ENCODE data around the gene PEX7.
"Not testable (repeated sequence)": the region's sequence is repeated elsewhere in the genome, so short reads cannot be mapped to it uniquely, and the experiment has no call there.

The PEX7 gene

DNA sequence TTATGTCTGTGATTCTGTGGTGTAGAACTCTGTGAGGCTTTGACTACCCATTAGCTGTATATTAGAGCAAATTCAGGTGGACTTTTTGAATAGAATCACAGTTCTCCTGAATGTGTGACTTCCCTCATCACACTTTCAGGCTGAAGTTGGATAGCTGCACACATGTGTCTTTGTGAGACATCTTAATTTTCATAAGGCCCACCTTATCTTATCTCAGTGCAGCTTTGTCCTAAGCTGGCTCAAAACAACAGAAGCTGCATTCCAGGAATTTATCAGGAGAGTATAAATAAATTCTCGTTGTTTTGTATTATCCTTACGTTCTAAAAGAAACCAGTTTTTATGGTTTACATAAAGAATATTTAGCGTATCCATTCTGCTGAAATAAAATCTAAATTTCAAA is 73.5 kb downstream of the PEX7 start:
- DNase-seq (ENCODE audit: low read depth in 2 of 2): no peak

DNA sequence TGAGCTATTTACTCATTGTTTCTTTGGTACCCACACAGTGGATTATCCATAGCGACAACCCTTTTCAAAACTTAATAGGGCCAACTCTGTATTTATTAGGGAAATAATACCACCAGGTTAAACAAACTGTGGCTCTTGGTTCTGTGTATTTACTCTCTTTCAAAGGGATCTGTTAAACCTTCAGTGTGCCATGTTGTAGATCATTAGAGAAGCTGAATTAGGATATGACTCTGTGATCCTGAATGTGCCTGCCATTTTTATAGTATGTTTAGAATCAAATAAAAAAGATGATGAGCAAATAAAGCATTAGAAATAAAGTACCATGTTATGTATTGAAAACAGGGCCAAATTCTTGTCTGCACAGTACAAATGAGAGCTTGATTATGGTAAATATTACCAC is 74.7 kb downstream of the PEX7 start:
- no peak for DNase-seq (ENCODE audit: low read depth in 2 of 2)

- no peak for DNase-seq (ENCODE audit: low read depth in 2 of 2)
Observed at GRCh38 chr6:136901212-136901784, 78.9 kb downstream of the PEX7 start.

DNA sequence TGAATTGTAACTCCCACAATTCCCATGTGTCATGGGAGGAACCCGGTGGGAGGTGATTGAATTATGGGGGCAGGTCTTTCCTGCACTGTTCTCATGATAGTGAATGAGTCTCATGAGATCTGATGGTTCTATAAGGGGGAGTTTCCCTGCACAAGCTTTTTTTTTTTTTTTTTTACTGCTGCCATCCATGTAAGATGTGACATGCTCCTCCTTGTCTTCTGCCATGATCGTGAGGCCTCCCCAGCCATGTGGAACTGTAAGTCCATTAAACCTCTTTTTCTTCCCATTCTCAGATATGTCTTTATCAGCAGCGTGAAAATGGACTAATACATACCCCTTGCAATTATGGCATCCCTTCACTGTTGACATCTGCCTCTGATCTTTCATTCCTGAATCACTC is 82.1 kb downstream of the PEX7 start:
- DNase-seq (ENCODE audit: low read depth in 2 of 2): not testable (repeated sequence)

GRCh38 chr6:136914947-136915346 is 92.6 kb downstream of the PEX7 start:
- no peak for DNase-seq (ENCODE audit: low read depth in 2 of 2)

DNA sequence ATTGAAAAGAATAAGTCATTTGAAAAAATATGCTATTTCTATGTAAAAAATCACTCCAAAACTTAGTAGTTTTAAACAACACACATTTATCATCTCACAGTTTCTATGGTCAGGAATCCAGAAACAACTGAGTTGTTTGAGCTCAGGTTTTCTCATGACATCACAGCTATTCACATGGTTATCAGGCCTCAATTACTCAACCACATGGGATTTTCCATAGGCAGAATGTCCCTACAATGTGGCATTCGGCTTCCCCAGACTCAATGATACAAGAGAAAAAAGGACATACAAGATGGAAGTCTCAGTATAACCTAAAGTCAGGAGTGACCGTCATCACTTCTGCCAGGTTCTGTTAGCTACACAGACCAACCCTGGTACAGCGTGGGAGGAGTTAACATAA is 96.3 kb downstream of the PEX7 start:
- no peak for DNase-seq (ENCODE audit: low read depth in 2 of 2)

GRCh38 chr6:136920216-136920615 is 97.8 kb downstream of the PEX7 start:
- DNase-seq (ENCODE audit: low read depth in 2 of 2): no peak

DNA sequence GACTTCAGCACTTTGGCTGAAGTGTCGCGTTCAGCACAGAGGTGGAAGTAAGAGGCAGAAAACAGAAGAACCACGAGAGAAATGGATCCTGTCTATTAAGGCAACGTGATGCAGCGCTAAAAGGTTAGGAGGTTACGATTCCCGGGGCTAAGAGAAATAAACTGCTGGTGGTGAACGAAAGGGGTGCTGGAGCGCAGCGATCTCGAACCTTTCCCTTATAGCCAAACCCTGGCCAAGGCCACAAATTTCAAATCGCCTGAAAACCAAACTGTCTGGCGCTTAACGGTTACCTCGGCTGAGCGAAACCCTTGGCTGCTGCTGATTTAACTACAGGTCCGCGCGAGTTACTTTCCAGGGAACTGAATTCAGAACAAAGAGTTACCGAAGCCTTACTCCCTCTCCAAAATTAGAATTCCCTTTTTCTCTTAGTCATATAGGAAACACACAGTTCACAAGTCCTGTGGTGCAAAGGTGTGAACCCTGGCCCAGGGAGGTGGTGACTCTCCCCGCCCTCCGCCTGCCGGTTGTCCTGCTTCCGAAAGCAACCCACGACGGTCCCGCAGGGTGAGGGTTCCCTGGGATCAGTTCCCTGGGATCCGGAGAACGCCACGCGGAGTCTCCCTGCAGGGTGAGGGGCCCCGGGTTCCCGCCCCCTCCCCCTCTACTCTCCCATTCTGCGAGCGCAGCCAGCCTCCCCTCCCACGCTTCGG is 98.4 kb downstream of the PEX7 start:
- no peak for DNase-seq (ENCODE audit: low read depth in 2 of 2)

GRCh38 chr6:136921381-136921935 is 99.1 kb downstream of the PEX7 start:
- DNase-seq (ENCODE audit: low read depth in 2 of 2): no peak

DNA sequence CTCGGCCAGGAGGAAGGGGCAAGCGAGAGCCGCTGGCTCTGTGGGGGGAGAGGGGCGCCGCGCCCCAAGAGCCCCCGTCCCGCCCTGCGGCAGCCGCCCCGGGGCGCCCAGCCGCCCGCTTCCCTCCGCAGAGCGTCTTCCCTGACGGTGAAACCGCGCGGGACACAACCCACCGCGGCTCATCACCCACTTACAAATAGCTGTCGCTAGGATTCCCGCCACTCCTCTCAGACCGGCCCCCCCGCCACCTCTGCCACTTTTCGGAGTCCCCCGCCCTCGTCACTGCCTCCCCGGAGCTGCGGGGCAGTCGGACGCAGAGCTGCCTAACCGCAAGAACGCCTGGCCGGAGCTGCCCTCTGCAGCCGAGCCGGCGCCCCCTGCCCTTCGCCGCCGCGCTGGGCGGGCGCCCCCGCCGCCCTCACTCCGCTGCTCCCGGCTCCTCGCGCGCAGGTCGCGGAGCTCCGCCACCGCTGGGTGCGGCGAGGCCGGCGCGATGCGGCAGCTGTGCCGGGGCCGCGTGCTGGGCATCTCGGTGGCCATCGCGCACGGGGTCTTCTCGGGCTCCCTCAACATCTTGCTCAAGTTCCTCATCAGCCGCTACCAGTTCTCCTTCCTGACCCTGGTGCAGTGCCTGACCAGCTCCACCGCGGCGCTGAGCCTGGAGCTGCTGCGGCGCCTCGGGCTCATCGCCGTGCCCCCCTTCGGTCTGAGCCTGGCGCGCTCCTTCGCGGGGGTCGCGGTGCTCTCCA is 99.7 kb downstream of the PEX7 start, which contains the start of gene SLC35D3:
Gene SLC35D3 (plus strand): TSS at position 366 of the 749 bp plus-strand sequence. CDS start 128 bp downstream, at position 494.
- DNase-seq (ENCODE audit: low read depth in 2 of 2): no peak

DNA sequence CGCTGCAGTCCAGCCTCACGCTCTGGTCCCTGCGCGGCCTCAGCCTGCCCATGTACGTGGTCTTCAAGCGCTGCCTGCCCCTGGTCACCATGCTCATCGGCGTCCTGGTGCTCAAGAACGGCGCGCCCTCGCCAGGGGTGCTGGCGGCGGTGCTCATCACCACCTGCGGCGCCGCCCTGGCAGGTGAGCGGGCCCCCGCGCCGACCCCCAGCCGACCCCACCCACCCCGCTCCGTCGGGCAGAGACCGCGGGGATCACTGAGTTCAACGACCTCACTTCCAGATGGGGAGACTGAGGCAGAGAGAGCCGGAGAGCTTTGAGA is 100.3 kb downstream of the PEX7 start:
- DNase-seq (ENCODE audit: low read depth in 2 of 2): no peak

- DNase-seq (ENCODE audit: low read depth in 2 of 2): no peak
Observed at GRCh38 chr6:136923116-136923953, 100.9 kb downstream of the PEX7 start.

DNA sequence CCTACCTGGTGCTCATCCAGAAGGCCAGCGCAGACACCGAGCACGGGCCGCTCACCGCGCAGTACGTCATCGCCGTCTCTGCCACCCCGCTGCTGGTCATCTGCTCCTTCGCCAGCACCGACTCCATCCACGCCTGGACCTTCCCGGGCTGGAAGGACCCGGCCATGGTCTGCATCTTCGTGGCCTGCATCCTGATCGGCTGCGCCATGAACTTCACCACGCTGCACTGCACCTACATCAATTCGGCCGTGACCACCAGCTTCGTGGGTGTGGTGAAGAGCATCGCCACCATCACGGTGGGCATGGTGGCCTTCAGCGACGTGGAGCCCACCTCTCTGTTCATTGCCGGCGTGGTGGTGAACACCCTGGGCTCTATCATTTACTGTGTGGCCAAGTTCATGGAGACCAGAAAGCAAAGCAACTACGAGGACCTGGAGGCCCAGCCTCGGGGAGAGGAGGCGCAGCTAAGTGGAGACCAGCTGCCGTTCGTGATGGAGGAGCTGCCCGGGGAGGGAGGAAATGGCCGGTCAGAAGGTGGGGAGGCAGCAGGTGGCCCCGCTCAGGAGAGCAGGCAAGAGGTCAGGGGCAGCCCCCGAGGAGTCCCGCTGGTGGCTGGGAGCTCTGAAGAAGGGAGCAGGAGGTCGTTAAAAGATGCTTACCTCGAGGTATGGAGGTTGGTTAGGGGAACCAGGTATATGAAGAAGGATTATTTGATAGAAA is 101.7 kb downstream of the PEX7 start:
- no peak for DNase-seq (ENCODE audit: low read depth in 2 of 2)

GRCh38 chr6:136926383-136926782 is 104.0 kb downstream of the PEX7 start:
- DNase-seq (ENCODE audit: low read depth in 2 of 2): no peak

DNA sequence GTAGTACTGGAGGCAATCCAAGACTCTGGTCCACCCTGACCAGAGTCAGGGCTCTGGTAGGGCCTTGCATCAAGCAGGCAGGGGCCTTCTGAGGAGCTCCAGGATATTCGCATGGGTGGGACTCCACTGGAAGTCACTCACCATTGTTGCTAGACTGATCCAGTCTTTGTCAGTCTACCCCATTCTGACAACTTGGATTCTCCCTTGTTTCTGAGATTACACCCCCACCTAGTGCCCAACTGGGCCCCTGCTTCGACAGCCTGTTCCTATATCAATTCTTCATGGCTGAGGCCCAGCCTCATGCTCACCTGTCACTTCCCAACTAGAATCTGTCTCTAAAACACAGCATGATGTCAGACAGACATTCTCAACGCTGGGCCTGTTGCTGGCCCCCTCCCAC is 104.9 kb downstream of the PEX7 start:
- DNase-seq (ENCODE audit: low read depth in 2 of 2): no peak

- DNase-seq (ENCODE audit: low read depth in 2 of 2): no peak
Observed at GRCh38 chr6:136930528-136930927, 108.1 kb downstream of the PEX7 start.

GRCh38 chr6:136932599-136932998 is 110.2 kb downstream of the PEX7 start:
- no peak for DNase-seq (ENCODE audit: low read depth in 2 of 2)

GRCh38 chr6:136945072-136945471 is 122.7 kb downstream of the PEX7 start:
- DNase-seq (ENCODE audit: low read depth in 2 of 2): no peak

- no peak for DNase-seq (ENCODE audit: low read depth in 2 of 2)
Observed at GRCh38 chr6:136945711-136946121, 123.3 kb downstream of the PEX7 start.

- no peak for DNase-seq (ENCODE audit: low read depth in 2 of 2)
Observed at GRCh38 chr6:136947037-136947436, 124.6 kb downstream of the PEX7 start.

DNA sequence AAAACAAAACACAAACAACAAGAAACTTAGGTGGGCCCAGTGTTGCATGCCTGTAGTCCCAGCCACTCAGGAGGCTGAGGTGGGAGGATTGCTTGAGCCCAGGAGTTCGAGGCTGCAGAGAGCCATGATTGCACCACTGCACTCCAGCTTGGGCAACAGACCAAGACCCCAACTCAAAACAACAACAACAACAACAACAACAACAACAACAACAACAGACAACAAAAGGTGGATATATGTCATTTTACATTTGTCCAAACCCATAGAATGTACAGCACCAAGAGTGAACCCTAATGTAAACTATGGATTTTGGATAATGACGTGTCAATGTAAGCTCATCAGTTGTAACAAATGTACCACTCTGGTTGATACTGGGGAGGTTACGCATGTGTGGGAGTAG is 127.6 kb downstream of the PEX7 start:
- not testable (repeated sequence) for DNase-seq (ENCODE audit: low read depth in 2 of 2)

Measured in stimulated activated CD8-positive, alpha-beta memory T cell treated with anti-CD3 and anti-CD28 coated beads, Interleukin-7, amount 100 ng/mL, for 1 hour (primary cell).